ENCODE results near the gene SCP2D1. TPM values are rescaled to one million over a fixed set of nuclear protein-coding genes. Genes with fewer than 3 reads are reported as not detected.

The SCP2D1 gene
- total RNA-seq, 6 donors from 2014 or later: not detected

- H3K36me3 ChIP-seq: no peaks in the 10 kb centered on the region
- H3K27me3 ChIP-seq: no peaks in the 10 kb centered on the region
- ATAC-seq (ENCODE audit: low FRiP score in 2 of 2) (no peak), DNase-seq (no peak)
- 83% methylated on average over 2 of the region's 2 CpGs; no CpG with 5 or more reads in 1 of the 2 donors for WGBS, 2 donors
- no peak overlapping the region for H3K4me3 ChIP-seq
- TF ChIP-seq EP300 (IDR thresholded peaks at IDR 0.05) (no peak), POLR2AphosphoS5 (IDR thresholded peaks at IDR 0.05) (no peak), POLR2A (IDR thresholded peaks at IDR 0.05) (no peak)
- TF ChIP-seq, protein P1, sequence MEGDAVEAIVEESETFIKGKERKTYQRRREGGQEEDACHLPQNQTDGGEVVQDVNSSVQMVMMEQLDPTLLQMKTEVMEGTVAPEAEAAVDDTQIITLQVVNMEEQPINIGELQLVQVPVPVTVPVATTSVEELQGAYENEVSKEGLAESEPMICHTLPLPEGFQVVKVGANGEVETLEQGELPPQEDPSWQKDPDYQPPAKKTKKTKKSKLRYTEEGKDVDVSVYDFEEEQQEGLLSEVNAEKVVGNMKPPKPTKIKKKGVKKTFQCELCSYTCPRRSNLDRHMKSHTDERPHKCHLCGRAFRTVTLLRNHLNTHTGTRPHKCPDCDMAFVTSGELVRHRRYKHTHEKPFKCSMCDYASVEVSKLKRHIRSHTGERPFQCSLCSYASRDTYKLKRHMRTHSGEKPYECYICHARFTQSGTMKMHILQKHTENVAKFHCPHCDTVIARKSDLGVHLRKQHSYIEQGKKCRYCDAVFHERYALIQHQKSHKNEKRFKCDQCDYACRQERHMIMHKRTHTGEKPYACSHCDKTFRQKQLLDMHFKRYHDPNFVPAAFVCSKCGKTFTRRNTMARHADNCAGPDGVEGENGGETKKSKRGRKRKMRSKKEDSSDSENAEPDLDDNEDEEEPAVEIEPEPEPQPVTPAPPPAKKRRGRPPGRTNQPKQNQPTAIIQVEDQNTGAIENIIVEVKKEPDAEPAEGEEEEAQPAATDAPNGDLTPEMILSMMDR (IDR thresholded peaks at IDR 0.05): no peak
- H3K4me1 ChIP-seq: no peaks in the 10 kb centered on the region
- H3K9me3 ChIP-seq: no peaks in the 10 kb centered on the region
- H3K27ac ChIP-seq: no peak overlapping the region
Observed at GRCh38 chr20:18856873-18857272, 43.3 kb downstream of the SCP2D1 start.

GRCh38 chr20:18857640-18858039 is 44.1 kb downstream of the SCP2D1 start:
- Histone ChIP-seq H3K27me3 (no peaks in the 10 kb centered on the region), H3K36me3 (no peaks in the 10 kb centered on the region), H3K4me1 (no peaks in the 10 kb centered on the region), H3K4me3 (no peak overlapping the region), H3K27ac (no peak overlapping the region), H3K9me3 (no peaks in the 10 kb centered on the region)
- 63 to 73% methylated on average over 1 of the region's 1 CpG for WGBS, 2 donors
- no peak for ATAC-seq (ENCODE audit: low FRiP score in 2 of 2)
- DNase-seq: no peak
- TF ChIP-seq EP300 (IDR thresholded peaks at IDR 0.05) (no peak), POLR2AphosphoS5 (IDR thresholded peaks at IDR 0.05) (no peak), POLR2A (IDR thresholded peaks at IDR 0.05) (no peak)
- TF ChIP-seq, protein P1 (IDR thresholded peaks at IDR 0.05): no peak

- no peak for ATAC-seq (ENCODE audit: low FRiP score in 2 of 2)
Observed at GRCh38 chr20:18858816-18859215, 45.2 kb downstream of the SCP2D1 start.

More at GRCh38 chr20:18858816-18859215, 45.2 kb downstream of the SCP2D1 start:
- Histone ChIP-seq H3K9me3 (no peaks in the 10 kb centered on the region), H3K27ac (no peak overlapping the region), H3K4me1 (no peaks in the 10 kb centered on the region), H3K36me3 (no peaks in the 10 kb centered on the region), H3K4me3 (no peak overlapping the region), H3K27me3 (no peaks in the 10 kb centered on the region)
- TF ChIP-seq POLR2A (IDR thresholded peaks at IDR 0.05) (no peak), EP300 (IDR thresholded peaks at IDR 0.05) (no peak), POLR2AphosphoS5 (IDR thresholded peaks at IDR 0.05) (no peak)
- TF ChIP-seq, protein P1 (IDR thresholded peaks at IDR 0.05): no peak
- 85 to 86% methylated on average over 3 of the region's 3 CpGs for WGBS, 2 donors
- no peak for DNase-seq

Other genes with a start within 250 kb of the SCP2D1 start
- 10 to 100 TPM; 12.5 to 81.3 (median 63.7) TPM for gene SMIM26, start 246.4 kb upstream of the SCP2D1 start, total RNA-seq
- gene DTD1, start 225.7 kb upstream of the SCP2D1 start, total RNA-seq: 10 to 100 TPM; 19.9 to 31.2 (median 24.8) TPM